Kidney epithelial cell (primary cell): ENCODE measurements around the gene ITGA3. TPM values are rescaled to one million over a fixed set of nuclear protein-coding genes. Genes with fewer than 3 reads are reported as not detected.
"Not testable (repeated sequence)": the region's sequence is repeated elsewhere in the genome, so short reads cannot be mapped to it uniquely, and the experiment has no call there.

Experiments used
- DNase-seq: peaks from one replicate; pipeline ENCODE4 v3.0.0-alpha.2; 2010; ENCODE audit warnings: low read depth
- H3K27me3 ChIP-seq: 2 replicates; pipeline ENCODE4 v1.6.0; 2011; ENCODE audit warnings: low read length; ENCODE audit not compliant: control insufficient read depth, insufficient read depth
- H3K36me3 ChIP-seq: 2 replicates; pipeline ENCODE4 v1.5.1; 2011; ENCODE audit warnings: low read length; ENCODE audit not compliant: control insufficient read depth, insufficient read depth
- H3K4me3 ChIP-seq: 2 replicates; pipeline ENCODE4 v1.5.1; 2011; ENCODE audit warnings: low read depth, mild to moderate bottlenecking, control low read depth, low read length
- total RNA-seq: library from RNA; depleted of rRNA; stranded (reverse); fragments of >200 nt; gene quantifications from 2 replicates; pipeline ENCODE4 v1.2.3, GENCODE V29; 2015
- TF ChIP-seq, protein P1 (sequence below): IDR thresholded peaks from 2 replicates; pipeline ENCODE4 v1.5.1; 2011; ENCODE audit warnings: mild to moderate bottlenecking, moderate library complexity, low read length, control low read depth, inconsistent platforms; ENCODE audit not compliant: insufficient read depth, poor library complexity, severe bottlenecking

ITGA3 gene
- total RNA-seq, 1 donor from 2014 or later, result 1,029 TPM

GRCh38 chr17:50059256-50059655, 3.3 kb downstream of the ITGA3 start:
- TF ChIP-seq, protein P1, sequence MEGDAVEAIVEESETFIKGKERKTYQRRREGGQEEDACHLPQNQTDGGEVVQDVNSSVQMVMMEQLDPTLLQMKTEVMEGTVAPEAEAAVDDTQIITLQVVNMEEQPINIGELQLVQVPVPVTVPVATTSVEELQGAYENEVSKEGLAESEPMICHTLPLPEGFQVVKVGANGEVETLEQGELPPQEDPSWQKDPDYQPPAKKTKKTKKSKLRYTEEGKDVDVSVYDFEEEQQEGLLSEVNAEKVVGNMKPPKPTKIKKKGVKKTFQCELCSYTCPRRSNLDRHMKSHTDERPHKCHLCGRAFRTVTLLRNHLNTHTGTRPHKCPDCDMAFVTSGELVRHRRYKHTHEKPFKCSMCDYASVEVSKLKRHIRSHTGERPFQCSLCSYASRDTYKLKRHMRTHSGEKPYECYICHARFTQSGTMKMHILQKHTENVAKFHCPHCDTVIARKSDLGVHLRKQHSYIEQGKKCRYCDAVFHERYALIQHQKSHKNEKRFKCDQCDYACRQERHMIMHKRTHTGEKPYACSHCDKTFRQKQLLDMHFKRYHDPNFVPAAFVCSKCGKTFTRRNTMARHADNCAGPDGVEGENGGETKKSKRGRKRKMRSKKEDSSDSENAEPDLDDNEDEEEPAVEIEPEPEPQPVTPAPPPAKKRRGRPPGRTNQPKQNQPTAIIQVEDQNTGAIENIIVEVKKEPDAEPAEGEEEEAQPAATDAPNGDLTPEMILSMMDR, result no peak
- DNase-seq, result no peak
- H3K4me3 ChIP-seq, result peak overlapping the region; percentile 91
- peaks cover 5% of the 10 kb centered on the region for H3K36me3 ChIP-seq
- H3K27me3 ChIP-seq, result no peaks in the 10 kb centered on the region

DNA sequence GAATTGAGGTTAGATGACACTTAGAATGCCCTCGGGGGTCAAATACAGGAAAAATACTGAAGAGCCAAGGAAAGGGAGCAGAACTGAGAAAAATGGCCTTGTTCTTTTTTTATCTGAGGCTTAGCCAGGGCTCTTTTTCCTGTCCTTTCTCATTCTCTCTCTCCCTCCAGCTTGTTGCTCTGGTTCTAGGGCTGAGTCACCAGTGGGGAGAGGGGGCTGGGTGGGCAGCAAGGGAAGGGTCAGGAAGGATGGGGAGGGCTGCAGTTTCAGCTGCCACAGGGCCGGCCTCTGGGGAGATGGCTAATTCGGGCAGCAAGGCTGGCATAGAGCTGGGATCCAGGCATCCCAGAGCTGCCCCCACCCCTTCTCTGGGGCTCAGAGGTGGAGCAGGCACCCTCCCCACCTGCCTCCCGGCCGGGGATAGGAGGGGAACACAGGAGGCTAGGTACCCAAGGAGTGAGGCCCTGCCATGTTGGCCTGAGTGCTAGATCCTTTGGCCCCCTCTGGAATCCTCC, 3.9 kb downstream of the ITGA3 start:
- H3K36me3 ChIP-seq, result peaks cover 5% of the 10 kb centered on the region
- TF ChIP-seq, protein P1, result no peak
- DNase-seq, result no peak
- peak overlapping the region; percentile 91 for H3K4me3 ChIP-seq
- no peaks in the 10 kb centered on the region for H3K27me3 ChIP-seq

- H3K4me3 ChIP-seq, result peak overlapping the region; percentile 91
- peaks cover 7% of the 10 kb centered on the region for H3K36me3 ChIP-seq
- H3K27me3 ChIP-seq, result no peaks in the 10 kb centered on the region
- TF ChIP-seq, protein P1, result no peak
- DNase-seq, result no peak
Observed at GRCh38 chr17:50060951-50061712, 5.2 kb downstream of the ITGA3 start.

GRCh38 chr17:50061713-50062045, 5.8 kb downstream of the ITGA3 start:
- H3K4me3 ChIP-seq, result peak overlapping the region; percentile 11

GRCh38 chr17:50062293-50063243, 6.7 kb downstream of the ITGA3 start:
- DNase-seq, result peak; percentile 95
- TF ChIP-seq, protein P1, result no peak
- Histone ChIP-seq H3K4me3 (no peak overlapping the region), H3K27me3 (no peaks in the 10 kb centered on the region), H3K36me3 (peaks cover 4% of the 10 kb centered on the region)

More at GRCh38 chr17:50061713-50062045, 5.8 kb downstream of the ITGA3 start:
- DNase-seq, H3K27me3 ChIP-seq, H3K36me3 ChIP-seq: not testable (repeated sequence)
